Measurements from ENCODE around the gene SKI.

Gene SKI

DNA sequence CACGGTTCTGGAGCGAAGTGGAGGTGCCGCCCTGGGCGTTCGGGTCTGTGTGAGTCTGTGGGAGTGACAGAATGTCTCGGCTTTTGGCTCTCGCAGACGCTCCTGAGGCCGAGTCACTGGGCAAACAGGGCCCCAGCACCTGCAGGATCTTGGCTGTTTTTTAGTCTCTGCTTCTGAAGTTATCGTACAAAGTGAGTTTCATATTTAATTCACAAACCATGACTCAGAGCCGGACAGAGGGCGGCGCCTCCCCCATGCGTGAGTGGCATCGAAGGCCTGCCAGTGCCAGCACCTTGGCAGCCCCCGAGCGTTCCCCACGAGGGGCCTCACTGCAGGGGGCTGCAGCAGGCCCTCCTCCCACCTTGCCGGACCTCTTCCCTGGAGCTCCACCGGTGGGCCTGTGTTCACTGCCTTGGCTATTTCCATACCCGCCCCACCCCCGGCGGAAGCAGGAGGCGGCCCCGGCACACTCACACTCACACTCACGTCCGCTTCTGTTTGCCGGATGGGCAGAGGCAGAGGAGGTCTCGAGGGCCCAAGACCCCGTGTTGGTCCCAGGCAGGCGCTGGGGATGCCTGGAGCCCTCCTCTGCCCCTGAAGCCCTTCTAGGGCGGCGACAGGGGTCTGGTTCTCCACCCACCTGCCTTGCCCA, 106.9 kb downstream of the SKI start:
- DNase-seq (ENCODE audit: low read depth) = no peak
- H3K4me3 ChIP-seq (ENCODE audit: low read depth, low read length) = no peak overlapping the region
- no peak for TF ChIP-seq MYC (IDR thresholded peaks at IDR 0.05; ENCODE audit: low read depth, low read length)
- no peak for TF ChIP-seq CTCF (IDR thresholded peaks at IDR 0.05; ENCODE audit: low read depth, low read length)
- TF ChIP-seq, protein P1, sequence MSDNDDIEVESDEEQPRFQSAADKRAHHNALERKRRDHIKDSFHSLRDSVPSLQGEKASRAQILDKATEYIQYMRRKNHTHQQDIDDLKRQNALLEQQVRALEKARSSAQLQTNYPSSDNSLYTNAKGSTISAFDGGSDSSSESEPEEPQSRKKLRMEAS (IDR thresholded peaks at IDR 0.05; ENCODE audit: low read depth, low read length) = no peak
- no peak for TF ChIP-seq POLR2A (IDR thresholded peaks at IDR 0.05; ENCODE audit: extremely low read depth, insufficient read length)

- TF ChIP-seq, protein P1 (IDR thresholded peaks at IDR 0.05; ENCODE audit: low read depth, low read length) = no peak
- no peak for TF ChIP-seq CTCF (IDR thresholded peaks at IDR 0.05; ENCODE audit: low read depth, low read length)
- TF ChIP-seq POLR2A (IDR thresholded peaks at IDR 0.05; ENCODE audit: extremely low read depth, insufficient read length) = no peak
- TF ChIP-seq MYC (IDR thresholded peaks at IDR 0.05; ENCODE audit: low read depth, low read length) = no peak
- no peak overlapping the region for H3K4me3 ChIP-seq (ENCODE audit: low read depth, low read length)
- no peak for DNase-seq (ENCODE audit: low read depth)
Observed at GRCh38 chr1:2335721-2336455, 107.8 kb downstream of the SKI start.

GRCh38 chr1:2336499-2336898, 108.4 kb downstream of the SKI start:
- H3K4me3 ChIP-seq (ENCODE audit: low read depth, low read length) = no peak overlapping the region
- no peak for DNase-seq (ENCODE audit: low read depth)
- TF ChIP-seq POLR2A (IDR thresholded peaks at IDR 0.05; ENCODE audit: extremely low read depth, insufficient read length) = no peak
- no peak for TF ChIP-seq CTCF (IDR thresholded peaks at IDR 0.05; ENCODE audit: low read depth, low read length)
- TF ChIP-seq, protein P1 (IDR thresholded peaks at IDR 0.05; ENCODE audit: low read depth, low read length) = no peak

- no peak overlapping the region for H3K4me3 ChIP-seq (ENCODE audit: low read depth, low read length)
- TF ChIP-seq CTCF (IDR thresholded peaks at IDR 0.05; ENCODE audit: low read depth, low read length) = no peak
- TF ChIP-seq POLR2A (IDR thresholded peaks at IDR 0.05; ENCODE audit: extremely low read depth, insufficient read length) = no peak
- TF ChIP-seq, protein P1 (IDR thresholded peaks at IDR 0.05; ENCODE audit: low read depth, low read length) = no peak
- no peak for TF ChIP-seq MYC (IDR thresholded peaks at IDR 0.05; ENCODE audit: low read depth, low read length)
- DNase-seq (ENCODE audit: low read depth) = no peak
Observed at GRCh38 chr1:2337081-2337480, 109.0 kb downstream of the SKI start.

GRCh38 chr1:2337501-2337900, 109.4 kb downstream of the SKI start:
- no peak overlapping the region for H3K4me3 ChIP-seq (ENCODE audit: low read depth, low read length)
- no peak for DNase-seq (ENCODE audit: low read depth)
- TF ChIP-seq MYC (IDR thresholded peaks at IDR 0.05; ENCODE audit: low read depth, low read length) (no peak), POLR2A (IDR thresholded peaks at IDR 0.05; ENCODE audit: extremely low read depth, insufficient read length) (no peak), CTCF (IDR thresholded peaks at IDR 0.05; ENCODE audit: low read depth, low read length) (no peak)
- TF ChIP-seq, protein P1 (IDR thresholded peaks at IDR 0.05; ENCODE audit: low read depth, low read length) = no peak
